Stimulated activated CD4-positive, alpha-beta T cell treated with anti-CD3 and anti-CD28 coated beads, Interleukin-1b, Interleukin-23, amount 100 ng/mL, for 1 hour (primary cell): ENCODE data around the gene CPSF3.

ENCODE experiments used
- DNase-seq, 2 donors: peaks; one replicate each; pipeline ENCODE4 v3.0.0-alpha.2; 2020; ENCODE audit warnings: low read depth in 2 of 2

CPSF3 gene

GRCh38 chr2:9419541-9419940 lies 3.9 kb upstream of the CPSF3 start:
- DNase-seq, result no peak

- DNase-seq, result no peak
Measured at GRCh38 chr2:9420495-9420894, 3.0 kb upstream of the CPSF3 start.

GRCh38 chr2:9422321-9423099 lies 944 bp upstream of the CPSF3 start:
- peak in 1 of 2 donors; percentile 7 for DNase-seq

GRCh38 chr2:9423922-9424272 lies 443 bp downstream of the CPSF3 start:
- DNase-seq, result peak in 1 of 2 donors; percentile 10

GRCh38 chr2:9424447-9425164 lies 1.2 kb downstream of the CPSF3 start:
- DNase-seq, result no peak

DNA sequence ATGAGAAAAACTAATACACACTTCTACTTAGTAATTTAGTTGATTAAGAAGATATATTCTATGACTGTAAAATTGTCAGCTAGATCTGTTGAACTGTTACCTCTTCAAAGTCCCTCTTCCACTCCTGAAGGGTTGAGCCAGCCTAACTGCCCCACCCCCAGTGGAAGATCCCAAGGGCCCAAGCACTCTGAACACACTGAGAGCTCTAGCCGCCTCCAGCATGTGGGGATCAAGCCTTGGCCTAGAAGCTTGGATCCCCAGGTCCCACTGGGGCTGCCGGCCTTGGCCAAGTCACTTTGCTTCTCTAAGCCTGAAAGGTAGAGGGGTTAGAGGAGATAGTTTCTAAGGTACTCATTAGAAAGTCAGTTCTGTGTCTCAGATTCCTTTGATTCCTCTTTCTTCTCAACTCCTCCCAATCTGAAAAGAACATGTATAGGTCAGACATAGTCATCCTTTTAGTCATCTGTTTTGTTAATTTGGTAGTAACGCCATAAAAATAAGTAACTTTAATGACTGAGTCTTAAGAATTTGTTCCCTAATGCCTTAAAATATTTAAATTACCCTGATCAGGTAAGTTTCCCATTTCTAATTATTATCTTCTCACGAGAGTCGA lies 5.6 kb downstream of the CPSF3 start:
- DNase-seq, result no peak

GRCh38 chr2:9430316-9431293 lies 7.2 kb downstream of the CPSF3 start:
- no peak for DNase-seq

DNA sequence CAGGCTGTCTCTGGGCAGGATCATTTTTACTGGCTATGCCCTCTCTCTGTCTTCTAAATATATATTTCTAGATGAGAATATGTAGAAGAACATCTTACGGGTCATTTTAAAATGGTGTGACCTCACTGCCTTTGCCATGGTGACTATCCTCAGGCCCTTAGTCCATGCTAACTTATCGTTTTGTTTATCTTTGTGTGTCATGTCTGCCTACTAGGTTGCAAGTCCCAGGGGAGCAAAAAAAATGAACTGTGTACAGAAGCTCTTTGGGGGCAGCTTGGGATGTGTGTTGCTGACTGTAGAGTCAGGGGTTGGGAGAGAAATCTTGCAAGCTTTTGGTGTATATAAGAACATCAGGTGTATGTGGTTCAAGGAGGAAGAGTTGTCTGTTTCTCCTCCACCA lies 11.0 kb downstream of the CPSF3 start:
- no peak for DNase-seq

GRCh38 chr2:9439536-9439935 lies 16.1 kb downstream of the CPSF3 start:
- DNase-seq, result no peak

GRCh38 chr2:9440058-9440727 lies 16.7 kb downstream of the CPSF3 start:
- DNase-seq, result no peak

GRCh38 chr2:9441556-9441955 lies 18.1 kb downstream of the CPSF3 start:
- DNase-seq, result no peak

GRCh38 chr2:9443526-9443925 lies 20.1 kb downstream of the CPSF3 start:
- no peak for DNase-seq

- DNase-seq, result no peak
Measured at GRCh38 chr2:9445089-9445488, 21.6 kb downstream of the CPSF3 start.

DNA sequence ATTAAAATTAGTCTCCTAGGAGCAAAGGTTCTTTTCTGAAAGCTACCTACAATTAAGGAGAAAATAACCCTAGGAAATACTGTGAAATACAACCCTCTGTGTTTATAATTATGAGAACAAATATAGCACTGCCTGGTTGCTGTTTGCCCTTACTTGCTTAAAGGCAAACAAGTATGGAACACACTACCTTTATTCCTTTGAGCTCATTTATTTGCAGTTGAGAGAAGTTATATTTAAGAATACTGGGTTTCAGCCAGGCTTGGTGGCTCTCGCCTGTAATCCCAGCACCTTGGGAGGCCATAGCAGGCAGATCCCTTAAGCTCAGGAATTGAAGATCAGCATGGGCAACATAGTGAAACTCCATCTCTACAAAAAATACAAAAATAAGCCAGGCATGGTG lies 27.8 kb downstream of the CPSF3 start:
- no peak for DNase-seq

DNA sequence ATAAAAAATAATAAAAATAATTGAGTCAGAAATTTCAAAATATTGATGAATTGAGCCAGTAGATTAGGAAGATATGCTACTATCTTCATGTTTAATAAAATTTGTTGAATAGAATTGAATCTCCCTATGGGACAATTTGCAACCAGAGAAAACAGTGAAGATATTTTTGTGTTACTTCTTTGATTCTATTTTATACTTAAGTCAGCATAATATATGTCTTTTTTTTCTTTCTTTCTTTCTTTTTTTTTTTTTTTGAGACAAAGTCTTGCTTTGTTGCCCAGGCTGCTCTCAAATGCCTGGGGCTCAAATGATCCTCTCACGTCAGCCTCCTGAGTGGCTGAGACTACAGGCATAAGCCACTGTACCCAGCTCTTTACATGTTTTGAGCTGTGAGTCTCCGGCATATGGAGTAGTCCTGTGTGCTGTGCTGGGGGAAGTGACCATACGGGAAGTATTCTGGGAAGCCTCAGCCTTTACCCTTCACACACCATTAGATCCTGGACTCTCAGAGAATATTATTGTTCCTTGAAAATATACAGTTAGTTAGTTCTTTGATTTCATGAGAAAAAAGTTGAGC lies 37.1 kb downstream of the CPSF3 start:
- DNase-seq, result no peak

DNA sequence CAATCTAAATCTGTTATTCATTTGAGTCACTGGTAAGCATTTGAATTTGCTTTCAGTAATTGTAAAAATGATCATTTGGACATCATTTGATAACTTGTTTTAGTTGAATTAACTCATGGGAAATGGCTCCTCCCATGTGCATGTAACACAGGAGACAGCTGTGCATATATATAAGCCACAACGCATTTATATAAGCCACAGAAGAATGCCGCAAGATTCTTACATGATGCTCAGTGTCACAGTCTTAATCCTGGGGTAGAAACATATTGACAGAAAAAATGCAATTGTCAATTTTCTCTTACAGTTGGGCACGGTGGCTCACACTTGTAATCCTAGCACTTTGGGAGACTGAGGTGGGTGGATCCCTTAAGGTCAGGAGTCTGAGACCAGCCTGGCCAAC lies 37.6 kb downstream of the CPSF3 start:
- DNase-seq, result no peak

- no peak for DNase-seq
Measured at GRCh38 chr2:9462313-9462712, 38.9 kb downstream of the CPSF3 start.

DNA sequence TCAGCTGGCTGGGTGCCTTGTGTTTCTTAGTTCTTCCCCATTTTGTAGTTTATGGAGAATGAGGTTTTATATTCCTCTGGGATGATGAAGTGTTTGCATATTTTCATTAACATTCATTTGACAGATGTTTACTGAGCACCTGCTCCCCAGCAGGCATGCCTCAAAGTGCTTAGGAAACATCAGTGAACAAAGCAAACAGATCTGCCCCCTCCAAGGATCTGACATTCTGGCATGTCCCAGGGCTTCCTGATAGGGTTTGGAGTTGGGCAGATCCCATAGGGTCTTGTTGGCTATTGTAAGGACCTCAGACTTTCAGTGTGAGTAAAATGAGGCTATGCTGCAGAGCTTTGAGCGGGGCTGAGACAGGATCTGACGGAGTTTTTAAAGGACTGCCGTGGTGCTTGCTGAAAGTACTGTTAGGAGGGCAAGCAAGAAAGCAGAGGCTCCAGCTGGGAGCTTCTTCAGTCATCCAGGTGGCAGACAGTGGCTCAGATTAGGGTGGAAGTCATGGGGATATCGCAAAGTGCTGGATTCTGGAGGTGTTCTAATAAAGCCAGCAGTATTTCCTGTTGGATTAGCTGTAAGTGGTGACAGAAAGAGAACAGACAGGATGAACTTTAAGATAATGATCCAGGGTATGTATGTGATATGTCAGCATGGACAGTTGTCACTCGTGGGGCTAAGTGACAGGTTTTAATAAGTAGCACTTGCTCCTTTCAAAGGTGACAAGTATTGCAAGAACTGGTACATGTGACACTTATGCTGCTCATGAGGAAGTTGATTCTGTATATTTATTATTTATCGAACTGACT lies 39.6 kb downstream of the CPSF3 start:
- no peak for DNase-seq

DNA sequence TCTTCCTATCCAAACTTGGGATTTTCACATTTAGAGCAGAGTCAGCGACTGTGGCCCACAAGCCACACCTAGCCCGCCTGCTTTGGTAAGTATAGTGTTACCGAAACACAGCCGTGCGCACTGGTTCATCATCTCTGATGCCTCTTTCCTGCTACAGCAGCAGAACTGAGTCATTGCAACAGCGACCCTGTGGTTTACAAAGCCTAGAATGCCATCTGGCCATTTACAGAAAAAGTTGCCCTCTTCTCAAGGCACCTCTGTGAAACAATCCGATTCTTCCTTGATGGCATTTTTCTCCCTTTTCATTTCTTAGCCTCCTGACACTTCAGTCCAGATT lies 40.2 kb downstream of the CPSF3 start:
- DNase-seq, result no peak

- no peak for DNase-seq
Measured at GRCh38 chr2:9465170-9465569, 41.7 kb downstream of the CPSF3 start.
